Measurements from ENCODE around the gene CD300LG.
"Not testable (repeated sequence)": the region's sequence is repeated elsewhere in the genome, so short reads cannot be mapped to it uniquely, and the experiment has no call there.

The CD300LG gene

GRCh38 chr17:43856141-43856540 lies 9.2 kb downstream of the CD300LG start:
- no peak for DNase-seq (ENCODE audit: low spot score)

- DNase-seq (ENCODE audit: low spot score), result no peak
Measured at GRCh38 chr17:43857141-43857540, 10.2 kb downstream of the CD300LG start.

DNA sequence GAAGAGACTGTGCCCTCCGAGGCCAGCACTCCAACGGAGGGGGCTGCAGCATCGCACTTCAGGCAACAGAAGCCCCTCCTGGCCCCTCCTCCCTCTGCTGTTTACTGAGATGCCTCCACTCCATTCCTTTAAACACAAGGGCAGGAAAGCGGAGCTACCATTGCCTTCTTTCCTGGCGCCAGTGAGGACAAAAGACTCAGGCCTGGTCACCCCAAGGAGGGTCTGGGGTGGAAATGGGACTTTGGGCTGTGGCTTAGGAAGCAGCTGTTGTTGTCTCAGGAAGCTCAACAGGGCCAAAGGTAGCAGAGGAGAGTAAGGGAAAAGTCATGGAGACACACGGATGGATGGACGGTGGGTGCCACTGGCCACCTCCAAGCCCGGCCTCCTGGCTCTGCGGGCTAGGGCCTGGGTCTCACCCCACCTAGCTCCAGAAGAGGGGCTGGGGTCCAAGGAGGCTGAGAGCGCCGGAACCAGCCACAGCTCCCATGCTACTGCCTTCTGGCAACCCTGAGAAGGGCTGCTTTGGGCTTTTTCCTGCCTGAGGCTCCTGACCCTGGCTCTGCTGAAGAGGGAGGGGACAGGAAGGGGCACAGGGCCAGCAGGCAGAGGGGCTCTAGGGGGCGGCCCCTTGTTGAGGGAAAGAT lies 11.1 kb downstream of the CD300LG start:
- no peak for DNase-seq (ENCODE audit: low spot score)

GRCh38 chr17:43860077-43860725 lies 13.2 kb downstream of the CD300LG start:
- no peak for DNase-seq (ENCODE audit: low spot score)

GRCh38 chr17:43860927-43861622 lies 14.1 kb downstream of the CD300LG start:
- DNase-seq (ENCODE audit: low spot score), result no peak

GRCh38 chr17:43861960-43862359 lies 15.0 kb downstream of the CD300LG start:
- DNase-seq (ENCODE audit: low spot score), result no peak

DNA sequence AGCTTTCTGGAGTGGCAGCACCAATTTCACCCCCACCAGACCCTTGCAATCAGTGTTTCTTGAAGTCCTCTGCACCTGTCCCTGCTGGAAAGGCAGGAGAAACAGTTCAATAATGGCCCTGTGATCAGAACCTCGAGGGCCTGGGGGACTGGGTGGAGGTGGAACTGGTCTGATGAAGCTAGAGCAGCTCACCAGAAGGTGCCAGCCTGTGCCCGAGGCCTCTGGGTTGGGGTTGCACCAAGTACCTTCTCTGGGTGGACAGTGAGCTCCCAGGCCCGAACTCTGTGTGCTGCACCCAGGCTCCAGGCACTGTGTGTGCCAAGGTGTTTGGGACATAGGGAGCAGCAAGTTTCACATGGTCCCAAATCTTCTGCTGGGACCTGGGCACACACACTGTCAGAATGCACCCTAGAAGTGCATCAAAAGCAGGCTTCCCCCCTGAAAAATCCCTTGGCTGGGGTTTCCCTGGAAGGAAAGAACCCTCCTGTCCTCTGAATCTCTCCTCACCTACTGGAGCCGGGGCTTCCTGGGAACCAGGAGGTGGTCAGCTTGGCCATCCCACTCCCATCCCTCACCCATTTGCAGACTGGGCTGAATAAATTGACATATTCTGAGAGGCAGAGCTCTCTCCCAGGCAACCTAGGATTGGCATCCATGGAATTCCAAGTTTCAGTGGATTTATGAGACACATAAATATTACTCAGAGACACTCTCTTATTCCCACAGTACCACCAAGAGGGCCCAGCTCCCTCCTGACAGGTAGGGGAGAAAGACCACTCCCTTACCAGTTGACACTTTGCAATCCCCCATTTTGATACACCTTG lies 17.4 kb downstream of the CD300LG start:
- no peak for DNase-seq (ENCODE audit: low spot score)

- DNase-seq (ENCODE audit: low spot score), result no peak
Measured at GRCh38 chr17:43868226-43868994, 21.4 kb downstream of the CD300LG start.

DNA sequence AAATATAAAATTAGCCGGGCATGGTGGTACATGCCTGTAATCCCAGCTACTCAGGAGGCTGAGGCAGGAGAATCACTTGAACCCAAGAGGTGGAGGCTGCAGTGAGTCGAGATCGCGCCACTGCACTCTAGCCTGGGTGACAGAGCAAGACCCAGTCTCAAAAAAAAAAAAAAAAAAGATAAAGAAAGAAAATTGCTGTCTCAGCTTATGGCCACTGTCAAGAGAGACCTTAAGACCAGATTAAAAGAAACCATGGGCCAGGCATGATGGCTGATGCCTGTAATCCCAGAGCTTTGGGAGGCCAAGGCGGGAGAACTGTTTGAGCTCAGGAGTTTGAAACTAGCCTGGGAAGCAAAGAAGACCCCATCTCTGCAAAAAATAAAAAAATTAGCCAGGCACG lies 22.1 kb downstream of the CD300LG start:
- DNase-seq (ENCODE audit: low spot score), result not testable (repeated sequence)

- no peak for DNase-seq (ENCODE audit: low spot score)
Measured at GRCh38 chr17:43871946-43872690, 25.1 kb downstream of the CD300LG start.

- DNase-seq (ENCODE audit: low spot score), result no peak
Measured at GRCh38 chr17:43873091-43873490, 26.1 kb downstream of the CD300LG start.

DNA sequence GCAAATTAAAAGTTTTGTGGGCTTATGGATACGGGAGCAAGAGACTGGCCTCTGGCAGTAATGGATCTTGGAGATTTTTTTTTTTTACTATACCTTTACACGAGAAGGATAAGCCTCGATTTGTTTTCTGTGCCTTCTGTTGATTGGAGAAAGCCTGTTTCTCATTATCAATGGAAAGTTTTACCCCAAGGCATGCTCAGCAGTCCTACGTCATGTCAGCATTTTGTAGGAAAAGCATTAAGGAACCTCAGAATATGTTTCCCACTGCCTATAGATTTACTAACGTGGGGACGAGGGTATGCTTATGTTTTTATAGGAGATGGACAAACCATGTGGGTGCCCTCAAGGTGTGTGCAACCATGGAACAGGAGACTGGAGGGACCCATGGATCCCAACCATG lies 26.8 kb downstream of the CD300LG start:
- no peak for DNase-seq (ENCODE audit: low spot score)

- no peak for DNase-seq (ENCODE audit: low spot score)
Measured at GRCh38 chr17:43874293-43874692, 27.3 kb downstream of the CD300LG start.

- DNase-seq (ENCODE audit: low spot score), result no peak
Measured at GRCh38 chr17:43875476-43876147, 28.6 kb downstream of the CD300LG start.

DNA sequence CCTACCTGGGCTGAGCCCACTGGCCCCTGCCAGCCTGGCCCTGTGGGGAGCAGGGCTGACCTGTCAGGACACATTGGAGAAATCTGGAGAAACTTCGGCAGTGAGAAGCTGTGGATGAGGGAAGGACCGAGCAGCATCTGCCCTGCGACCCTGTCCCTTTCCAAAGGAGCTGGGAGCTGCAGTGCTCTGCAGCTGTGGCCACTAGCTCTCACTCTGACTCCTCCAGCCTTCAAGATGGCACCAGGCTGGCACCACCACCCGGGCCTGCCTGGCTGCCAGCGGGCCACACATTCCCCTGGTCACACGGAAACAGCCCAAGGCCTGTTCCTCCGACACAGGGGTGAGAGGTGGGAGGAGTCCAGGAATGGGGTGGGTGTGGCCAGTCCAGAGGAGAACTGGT lies 30.1 kb downstream of the CD300LG start:
- no peak for DNase-seq (ENCODE audit: low spot score)

- no peak for DNase-seq (ENCODE audit: low spot score)
Measured at GRCh38 chr17:43877451-43878155, 30.6 kb downstream of the CD300LG start.

- DNase-seq (ENCODE audit: low spot score), result peak; percentile 60
Measured at GRCh38 chr17:43878260-43879175, 31.5 kb downstream of the CD300LG start.

GRCh38 chr17:43879723-43880419 lies 32.9 kb downstream of the CD300LG start:
- DNase-seq (ENCODE audit: low spot score), result no peak
